Measurements from ENCODE around the gene JKAMP.
"Not testable (repeated sequence)": the region's sequence is repeated elsewhere in the genome, so short reads cannot be mapped to it uniquely, and the experiment has no call there.

The JKAMP gene

DNA sequence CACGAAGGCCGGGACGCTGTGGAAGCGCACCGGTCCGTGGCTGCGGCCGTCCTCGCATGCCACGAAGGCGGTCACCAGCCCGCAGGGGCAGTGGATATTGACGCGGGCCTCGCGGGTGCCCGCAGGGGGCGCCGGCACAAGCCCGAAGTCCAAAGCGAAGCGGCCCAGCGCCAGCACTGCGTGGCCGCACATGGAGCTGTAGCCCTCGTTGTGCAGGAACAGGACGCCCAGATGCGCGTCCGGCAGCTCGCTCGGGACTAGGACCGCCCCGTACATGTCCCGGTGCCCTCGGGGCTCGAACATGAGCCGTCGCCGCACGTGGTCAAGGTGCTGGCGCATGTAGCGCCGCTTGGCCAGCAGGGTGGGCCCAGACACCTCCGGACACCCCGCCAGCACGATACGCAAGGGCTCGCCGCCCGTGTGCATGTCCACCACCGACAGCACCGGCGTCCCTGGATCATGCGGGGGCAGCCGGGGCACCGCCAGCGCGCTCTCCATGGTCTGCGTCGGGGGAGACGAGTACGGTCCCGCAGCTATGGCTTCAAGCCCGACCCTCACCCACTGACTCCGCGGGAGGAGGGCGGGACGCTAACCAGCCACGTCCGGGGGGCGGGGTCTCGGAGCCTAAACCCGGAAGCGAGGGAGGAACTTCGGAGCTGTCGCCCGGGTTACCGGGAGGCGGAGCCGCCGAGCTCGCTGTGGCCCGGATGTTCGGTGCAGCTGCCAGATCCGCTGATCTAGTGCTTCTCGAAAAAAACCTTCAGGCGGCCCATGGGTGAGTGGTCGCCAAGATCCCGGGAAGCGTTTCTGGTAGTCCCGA is at the start of gene JKAMP, which contains the start of gene L3HYPDH:
Gene JKAMP, plus strand, starts transcription at position 699 of the 820 bp plus-strand sequence. Its CDS starts 73 bp downstream, at position 772.
Gene L3HYPDH, minus strand, starts transcription at position 590 of the 820 bp plus-strand sequence. Its CDS starts 92 bp downstream, at position 498.
- DNase-seq (ENCODE audit: insufficient read length, low spot score) = peak; percentile 69
- FAIRE-seq = peak; percentile 84

DNA sequence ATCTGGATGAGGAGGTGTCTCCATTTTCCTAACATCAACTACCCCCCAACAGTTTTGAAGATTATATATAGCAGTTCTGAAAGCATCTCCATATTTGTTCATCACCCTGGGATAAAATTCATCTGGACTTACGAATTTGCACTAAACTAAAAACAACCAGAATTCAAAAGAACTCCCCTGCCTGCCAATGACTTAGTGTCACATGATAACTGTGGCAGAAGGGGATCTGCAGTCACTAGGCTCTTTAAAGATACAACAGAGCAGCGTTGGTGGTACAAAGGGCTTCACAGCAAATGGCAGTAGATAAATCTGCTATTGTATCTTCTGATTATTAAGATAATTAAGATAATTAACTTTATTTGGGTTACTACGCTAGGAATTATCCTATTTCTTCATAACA is 49.2 kb upstream of the JKAMP start:
- DNase-seq (ENCODE audit: insufficient read length, low spot score) (no peak), FAIRE-seq (no peak)

- FAIRE-seq (no peak), DNase-seq (ENCODE audit: insufficient read length, low spot score) (no peak)
Observed at GRCh38 chr14:59435987-59436386, 48.3 kb upstream of the JKAMP start.

GRCh38 chr14:59438195-59438647 is 46.1 kb upstream of the JKAMP start:
- FAIRE-seq = no peak
- DNase-seq (ENCODE audit: insufficient read length, low spot score) = no peak

GRCh38 chr14:59439256-59439965 is 44.9 kb upstream of the JKAMP start:
- no peak for FAIRE-seq
- no peak for DNase-seq (ENCODE audit: insufficient read length, low spot score)

GRCh38 chr14:59448673-59449072 is 35.6 kb upstream of the JKAMP start:
- DNase-seq (ENCODE audit: insufficient read length, low spot score); FAIRE-seq: not testable (repeated sequence)

GRCh38 chr14:59450716-59451115 is 33.6 kb upstream of the JKAMP start:
- no peak for FAIRE-seq
- no peak for DNase-seq (ENCODE audit: insufficient read length, low spot score)

DNA sequence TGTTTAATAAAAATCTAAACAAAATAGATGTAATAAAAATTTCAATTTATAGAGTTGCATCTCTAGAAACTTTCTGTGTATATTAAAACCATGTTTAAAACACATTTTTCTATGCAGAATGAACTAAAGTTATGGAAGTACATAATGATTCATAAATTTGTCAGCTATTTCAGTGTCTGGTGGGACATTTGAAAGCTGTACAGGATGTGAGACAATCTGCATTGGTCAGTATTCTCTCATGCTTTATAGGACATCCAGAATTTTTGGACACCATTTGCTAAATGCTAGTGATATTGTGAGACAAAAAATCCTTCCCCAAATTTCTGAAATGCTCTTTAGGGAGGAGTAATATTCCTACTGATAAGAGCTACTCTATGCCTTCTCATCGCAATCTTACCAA is 32.5 kb upstream of the JKAMP start:
- DNase-seq (ENCODE audit: insufficient read length, low spot score) (no peak), FAIRE-seq (no peak)

DNA sequence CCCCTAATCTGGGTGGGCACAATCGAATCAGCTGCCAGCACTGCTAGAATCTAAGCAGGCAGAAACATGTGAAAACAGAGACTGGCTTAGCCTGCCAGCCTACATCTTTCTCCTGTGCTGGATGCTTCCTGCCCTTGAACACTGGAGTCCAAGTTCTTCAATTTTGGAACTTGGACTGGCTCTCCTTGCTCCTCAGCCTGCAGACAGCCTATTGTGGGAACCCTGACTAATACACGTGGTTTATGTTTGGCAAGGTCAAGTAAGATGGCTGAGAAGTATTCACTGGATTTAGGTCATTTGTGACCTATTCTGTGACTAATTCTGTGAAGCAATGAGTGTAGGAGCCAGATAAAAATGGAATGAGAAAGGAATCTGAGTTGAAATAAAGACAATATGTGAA is 30.2 kb upstream of the JKAMP start:
- FAIRE-seq = no peak
- no peak for DNase-seq (ENCODE audit: insufficient read length, low spot score)

- no peak for FAIRE-seq
Observed at GRCh38 chr14:59455411-59455810, 28.9 kb upstream of the JKAMP start.

DNA sequence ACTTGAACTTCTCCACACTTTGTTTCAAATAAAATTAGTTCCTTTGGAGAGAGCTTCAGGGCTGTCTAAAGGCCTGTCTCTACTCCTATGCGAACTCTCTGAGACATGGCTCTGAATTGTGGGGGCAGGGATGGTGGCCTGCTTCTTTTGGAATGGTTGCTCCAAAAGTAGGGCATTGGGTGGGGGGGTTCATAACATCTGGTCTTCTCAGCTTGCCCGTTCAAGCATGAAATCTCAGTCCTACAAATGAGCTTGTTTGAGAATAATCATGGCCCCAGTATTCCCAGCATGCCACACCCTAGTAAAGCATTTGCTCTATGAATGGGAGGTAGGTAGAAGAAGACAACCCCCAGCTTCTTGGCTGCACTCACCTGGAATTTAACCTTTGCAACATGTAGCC is 25.8 kb upstream of the JKAMP start:
- FAIRE-seq (no peak), DNase-seq (ENCODE audit: insufficient read length, low spot score) (no peak)

More at GRCh38 chr14:59455411-59455810, 28.9 kb upstream of the JKAMP start:
- no peak for DNase-seq (ENCODE audit: insufficient read length, low spot score)

- no peak for DNase-seq (ENCODE audit: insufficient read length, low spot score)
- no peak for FAIRE-seq
Observed at GRCh38 chr14:59460378-59460777, 23.9 kb upstream of the JKAMP start.

GRCh38 chr14:59461891-59462290 is 22.4 kb upstream of the JKAMP start:
- no peak for FAIRE-seq

DNA sequence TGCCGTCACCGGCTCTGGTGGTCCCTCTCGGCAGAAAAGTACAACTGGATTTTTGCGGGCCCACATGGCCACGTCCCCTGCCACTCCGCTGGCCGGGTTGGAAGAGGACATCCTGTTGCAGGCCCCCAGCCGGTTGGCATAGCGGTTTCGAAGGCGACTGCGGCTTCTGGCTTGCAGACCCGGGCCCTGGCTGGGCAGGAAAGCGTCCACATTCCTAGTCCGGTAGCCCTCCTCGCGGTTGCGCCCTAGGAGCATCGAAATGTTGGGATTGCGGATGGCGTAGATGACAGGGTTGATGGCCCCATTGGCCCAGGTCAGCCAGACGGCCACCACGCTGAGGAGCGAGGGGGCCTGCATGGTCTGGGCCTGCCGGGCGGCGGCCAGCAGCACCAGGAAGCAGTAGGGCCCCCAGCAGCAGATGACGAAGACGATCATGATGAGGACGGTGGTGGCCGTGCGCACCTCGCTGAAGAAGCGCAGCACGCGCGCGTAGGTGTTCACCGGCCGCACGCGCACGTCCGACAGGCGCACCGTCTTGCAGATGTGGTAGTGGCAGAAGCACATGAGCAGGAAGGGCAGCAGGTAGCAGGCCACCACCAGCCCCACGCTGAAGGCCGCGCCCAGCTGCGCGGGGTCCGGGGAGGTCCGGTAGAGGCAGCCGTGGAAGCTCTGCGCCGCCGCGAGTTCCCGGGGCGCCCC is 20.4 kb upstream of the JKAMP start:
- FAIRE-seq = peak; percentile 28
- DNase-seq (ENCODE audit: insufficient read length, low spot score) = peak; percentile 46

More at GRCh38 chr14:59461891-59462290, 22.4 kb upstream of the JKAMP start:
- DNase-seq (ENCODE audit: insufficient read length, low spot score) = no peak

- DNase-seq (ENCODE audit: insufficient read length, low spot score) = peak; percentile 62
Observed at GRCh38 chr14:59464486-59465315, 19.6 kb upstream of the JKAMP start.

GRCh38 chr14:59465316-59466135 is 18.8 kb upstream of the JKAMP start, which contains the start of gene GPR135:
Gene GPR135, minus strand, starts transcription at chr14:59465380. Its CDS starts 154 bp downstream, at chr14:59465226.
- no peak for DNase-seq (ENCODE audit: insufficient read length, low spot score)
- FAIRE-seq = no peak

More at GRCh38 chr14:59464486-59465315, 19.6 kb upstream of the JKAMP start:
- FAIRE-seq = no peak

- FAIRE-seq (no peak), DNase-seq (ENCODE audit: insufficient read length, low spot score) (no peak)
Observed at GRCh38 chr14:59474172-59474571, 10.1 kb upstream of the JKAMP start.

DNA sequence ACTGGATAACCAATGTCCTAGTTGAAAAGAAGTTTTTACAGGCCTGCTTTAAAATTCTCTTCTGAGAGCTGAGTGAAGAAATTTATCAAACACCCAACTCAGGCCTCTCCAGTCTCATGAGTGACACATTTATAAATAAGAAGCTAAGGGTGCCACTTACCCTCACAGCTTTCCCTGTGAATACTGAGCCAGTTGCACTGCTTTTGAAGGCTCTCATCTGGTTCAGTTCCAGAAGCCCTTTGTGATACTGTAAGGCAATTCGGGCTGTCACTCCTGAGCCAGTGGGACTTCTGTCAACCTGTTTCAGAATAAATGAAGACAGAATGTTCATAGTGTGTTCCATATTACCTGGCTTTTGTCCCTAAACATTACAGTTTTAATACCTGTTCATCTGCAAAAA is 8.6 kb upstream of the JKAMP start:
- no peak for FAIRE-seq
- no peak for DNase-seq (ENCODE audit: insufficient read length, low spot score)

- no peak for FAIRE-seq
- DNase-seq (ENCODE audit: insufficient read length, low spot score) = no peak
Observed at GRCh38 chr14:59478540-59478939, 5.8 kb upstream of the JKAMP start.
